Adrenal gland (tissue), 5 donors: ENCODE measurements around the gene DIO3.

Experiments used
- POLR2A ChIP-seq, 2 donors: fragments of 450-650 bp; IDR thresholded peaks; one replicate each; pipeline ENCODE4 v1.6.1; 2017; ENCODE audit warnings: antibody characterized with exemption in 2 of 2, mild to moderate bottlenecking in 2 of 2, moderate library complexity in 1 of 2
- TF ChIP-seq, protein P1 (sequence below), 6 experiments: fragments of 450-650 bp in 4 of 6; fragments of 200-600 bp in 2 of 6; sonication (generic) in 1 of 6; IDR thresholded peaks; 1 replicate in 5 of 6; 2 replicates in 1 of 6; pipeline versions ENCODE4 v1.5.1 to v1.8.0; 2016 to 2021; ENCODE audit warnings: antibody characterized with exemption in 6 of 6, mild to moderate bottlenecking in 2 of 6, moderate library complexity in 1 of 6
- donor health status: DM: no; HTN: no; CAD: no.

DNA sequence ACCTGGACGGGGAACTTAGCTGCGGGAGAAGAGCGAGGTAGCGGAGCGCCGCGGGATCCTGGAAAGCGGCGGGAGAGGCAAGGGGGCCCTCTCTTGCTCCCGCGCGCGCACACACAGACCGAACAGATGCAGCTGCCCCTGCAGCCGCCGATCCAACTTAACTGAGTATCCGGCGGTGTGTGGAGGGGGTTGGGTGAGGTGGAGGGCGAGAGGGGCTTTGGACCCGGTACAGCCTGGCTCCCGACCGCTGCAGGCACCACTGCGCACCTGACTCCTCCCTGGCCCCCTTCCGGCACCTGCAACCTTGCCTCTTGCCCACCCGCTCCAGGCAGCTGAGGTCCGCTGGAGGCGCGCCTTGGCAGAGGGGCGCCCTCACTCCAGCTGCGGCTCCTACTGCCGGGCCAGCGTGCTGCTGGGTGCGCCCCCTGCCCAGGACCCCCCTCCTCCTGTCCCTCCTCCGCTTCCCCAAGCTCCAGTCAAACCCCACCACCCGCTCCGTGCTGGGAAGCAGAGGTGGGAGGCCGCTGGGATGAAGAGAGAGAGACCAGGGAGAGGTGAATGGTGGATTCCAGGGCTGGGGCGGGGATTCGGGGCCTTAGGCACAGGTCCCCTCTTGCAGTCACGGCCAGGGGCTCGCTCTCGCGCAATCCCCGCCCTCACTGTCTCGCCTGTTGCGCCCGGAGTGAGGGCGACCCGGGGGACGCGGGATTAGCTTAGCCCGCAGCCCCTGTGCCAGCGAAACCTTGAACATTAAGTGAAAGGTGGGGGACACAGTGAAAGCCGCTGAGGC is 2.6 kb downstream of the DIO3 start:
- TF ChIP-seq, protein P1, sequence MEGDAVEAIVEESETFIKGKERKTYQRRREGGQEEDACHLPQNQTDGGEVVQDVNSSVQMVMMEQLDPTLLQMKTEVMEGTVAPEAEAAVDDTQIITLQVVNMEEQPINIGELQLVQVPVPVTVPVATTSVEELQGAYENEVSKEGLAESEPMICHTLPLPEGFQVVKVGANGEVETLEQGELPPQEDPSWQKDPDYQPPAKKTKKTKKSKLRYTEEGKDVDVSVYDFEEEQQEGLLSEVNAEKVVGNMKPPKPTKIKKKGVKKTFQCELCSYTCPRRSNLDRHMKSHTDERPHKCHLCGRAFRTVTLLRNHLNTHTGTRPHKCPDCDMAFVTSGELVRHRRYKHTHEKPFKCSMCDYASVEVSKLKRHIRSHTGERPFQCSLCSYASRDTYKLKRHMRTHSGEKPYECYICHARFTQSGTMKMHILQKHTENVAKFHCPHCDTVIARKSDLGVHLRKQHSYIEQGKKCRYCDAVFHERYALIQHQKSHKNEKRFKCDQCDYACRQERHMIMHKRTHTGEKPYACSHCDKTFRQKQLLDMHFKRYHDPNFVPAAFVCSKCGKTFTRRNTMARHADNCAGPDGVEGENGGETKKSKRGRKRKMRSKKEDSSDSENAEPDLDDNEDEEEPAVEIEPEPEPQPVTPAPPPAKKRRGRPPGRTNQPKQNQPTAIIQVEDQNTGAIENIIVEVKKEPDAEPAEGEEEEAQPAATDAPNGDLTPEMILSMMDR (IDR thresholded peaks at IDR 0.05), result no peak
- TF ChIP-seq POLR2A (IDR thresholded peaks at IDR 0.05), result no peak
